ENCODE data around the gene IL1RAPL1. TPM values are rescaled to one million over a fixed set of nuclear protein-coding genes. Genes with fewer than 3 reads are reported as not detected.

IL1RAPL1 gene
- total RNA-seq, 1 donor from 2014 or later: not detected

DNA sequence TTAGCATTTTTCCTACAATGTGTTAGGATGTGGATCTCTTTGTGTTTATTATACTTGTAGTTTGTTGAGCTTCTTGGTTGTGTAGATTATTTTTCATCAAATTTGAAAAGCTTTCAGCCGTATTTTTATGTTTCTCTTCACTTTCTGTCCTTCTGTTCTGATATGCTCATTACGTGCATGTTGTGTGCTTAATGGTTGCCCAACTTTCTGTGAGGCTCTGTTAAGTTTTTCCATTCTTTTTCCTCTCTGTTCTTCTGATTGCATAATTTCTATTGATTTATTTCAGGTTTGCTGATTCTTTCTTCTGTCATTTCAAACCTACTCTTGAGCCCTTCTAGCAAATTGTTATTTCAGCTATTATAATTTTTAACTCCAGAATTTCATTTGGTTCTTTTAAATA lies 478.2 kb downstream of the IL1RAPL1 start:
- no peak overlapping the region for H3K27ac ChIP-seq
- no peaks in the 10 kb centered on the region for H3K4me1 ChIP-seq
- H3K9me3 ChIP-seq: peaks cover 0 to 4% of the 10 kb centered on the region in 2 donors
- H3K36me3 ChIP-seq: no peaks in the 10 kb centered on the region
- H3K27me3 ChIP-seq: no peaks in the 10 kb centered on the region
- TF ChIP-seq, protein P1, sequence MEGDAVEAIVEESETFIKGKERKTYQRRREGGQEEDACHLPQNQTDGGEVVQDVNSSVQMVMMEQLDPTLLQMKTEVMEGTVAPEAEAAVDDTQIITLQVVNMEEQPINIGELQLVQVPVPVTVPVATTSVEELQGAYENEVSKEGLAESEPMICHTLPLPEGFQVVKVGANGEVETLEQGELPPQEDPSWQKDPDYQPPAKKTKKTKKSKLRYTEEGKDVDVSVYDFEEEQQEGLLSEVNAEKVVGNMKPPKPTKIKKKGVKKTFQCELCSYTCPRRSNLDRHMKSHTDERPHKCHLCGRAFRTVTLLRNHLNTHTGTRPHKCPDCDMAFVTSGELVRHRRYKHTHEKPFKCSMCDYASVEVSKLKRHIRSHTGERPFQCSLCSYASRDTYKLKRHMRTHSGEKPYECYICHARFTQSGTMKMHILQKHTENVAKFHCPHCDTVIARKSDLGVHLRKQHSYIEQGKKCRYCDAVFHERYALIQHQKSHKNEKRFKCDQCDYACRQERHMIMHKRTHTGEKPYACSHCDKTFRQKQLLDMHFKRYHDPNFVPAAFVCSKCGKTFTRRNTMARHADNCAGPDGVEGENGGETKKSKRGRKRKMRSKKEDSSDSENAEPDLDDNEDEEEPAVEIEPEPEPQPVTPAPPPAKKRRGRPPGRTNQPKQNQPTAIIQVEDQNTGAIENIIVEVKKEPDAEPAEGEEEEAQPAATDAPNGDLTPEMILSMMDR (IDR thresholded peaks at IDR 0.05): no peak
- no peak for DNase-seq (ENCODE audit: low spot score in 2 of 2)
- intact Hi-C loops (cut with DNase I): no loop called here
- H3K4me3 ChIP-seq: no peak overlapping the region

DNA sequence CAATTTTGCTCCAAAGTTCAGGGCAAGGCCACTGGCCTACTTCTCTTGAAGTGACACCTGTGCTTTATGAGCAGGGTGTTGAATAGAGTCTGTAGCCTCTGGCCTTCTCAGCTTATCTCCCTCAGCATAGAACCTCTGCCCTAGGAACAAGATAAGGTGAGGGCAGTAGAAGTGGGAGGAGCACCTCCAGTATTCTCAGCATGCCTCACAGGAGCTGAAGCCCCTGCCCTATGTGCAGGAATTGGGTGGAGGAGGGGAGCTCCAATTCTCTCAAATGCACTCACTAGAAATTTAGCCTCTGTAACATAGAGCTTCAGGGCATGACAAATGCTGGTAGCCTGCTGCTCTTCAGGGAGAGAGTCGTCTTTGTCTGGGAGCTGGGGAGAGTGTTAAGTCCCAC lies 479.3 kb downstream of the IL1RAPL1 start:
- Histone ChIP-seq H3K4me1 (no peaks in the 10 kb centered on the region), H3K27ac (no peak overlapping the region), H3K36me3 (no peaks in the 10 kb centered on the region), H3K4me3 (no peak overlapping the region), H3K9me3 (peaks cover 0 to 4% of the 10 kb centered on the region in 2 donors), H3K27me3 (no peaks in the 10 kb centered on the region)
- TF ChIP-seq, protein P1 (IDR thresholded peaks at IDR 0.05): no peak
- intact Hi-C loops (cut with DNase I): no loop called here
- no peak for DNase-seq (ENCODE audit: low spot score in 2 of 2)

DNA sequence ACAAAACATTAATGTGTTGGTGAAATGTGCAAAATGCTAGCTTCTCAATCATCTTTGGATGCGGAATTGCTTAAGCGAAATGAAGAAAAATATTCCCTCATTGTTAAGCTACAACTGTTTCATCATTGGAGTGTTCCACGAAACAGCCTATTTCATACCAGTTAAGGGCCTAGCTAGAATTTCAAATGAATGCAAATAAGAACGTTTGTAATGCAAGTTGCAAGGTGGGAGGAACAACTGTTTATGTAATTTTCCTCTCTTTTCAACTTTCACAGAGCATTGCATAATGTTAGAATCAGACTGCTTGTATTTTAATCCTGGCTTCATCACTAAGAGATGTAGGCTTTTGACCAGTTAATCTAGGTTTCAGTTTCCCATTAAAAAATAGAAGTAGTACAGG lies 480.1 kb downstream of the IL1RAPL1 start:
- DNase-seq (ENCODE audit: low spot score in 2 of 2): no peak
- TF ChIP-seq, protein P1 (IDR thresholded peaks at IDR 0.05): no peak
- intact Hi-C loops (cut with DNase I): no loop called here

DNA sequence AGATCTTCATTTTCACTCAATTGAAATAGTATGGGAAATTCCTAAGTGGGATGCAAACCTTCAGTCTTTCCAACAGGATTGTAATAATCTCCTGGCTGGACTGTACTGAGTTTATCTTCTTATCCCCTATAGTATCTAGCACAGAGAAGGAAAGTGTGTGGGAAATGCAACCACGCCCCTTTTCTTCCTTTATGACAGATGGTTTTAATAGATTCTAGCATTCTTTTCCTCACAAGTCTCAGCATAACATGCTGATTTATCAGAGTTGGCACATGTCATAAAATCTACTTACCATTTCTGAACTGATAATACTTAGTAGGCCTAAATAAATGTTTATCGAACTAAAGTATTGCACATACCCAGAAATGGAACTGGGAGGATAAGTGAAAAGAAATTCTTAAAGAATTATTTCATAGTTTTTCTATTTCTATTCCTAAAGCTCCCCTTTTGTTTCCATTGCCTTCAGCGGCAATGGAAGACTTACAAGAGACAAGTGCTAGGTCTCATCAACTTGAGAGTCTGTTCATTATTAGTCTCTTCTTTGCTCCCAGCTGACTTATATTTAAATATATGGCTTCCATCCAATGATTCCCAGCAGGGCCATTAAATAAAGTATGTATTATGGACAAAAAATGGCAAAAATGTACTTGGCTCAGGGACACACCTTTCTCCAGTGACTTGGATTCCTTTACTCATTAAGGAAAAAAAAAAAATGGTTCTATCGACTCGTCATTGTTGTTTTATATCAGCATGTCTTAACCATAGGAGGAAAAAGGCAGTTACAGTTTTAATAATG lies 484.5 kb downstream of the IL1RAPL1 start:
- TF ChIP-seq, protein P1 (IDR thresholded peaks at IDR 0.05): no peak
- no peaks in the 10 kb centered on the region for H3K36me3 ChIP-seq
- no peaks in the 10 kb centered on the region for H3K4me1 ChIP-seq
- intact Hi-C loops (cut with DNase I): no loop called here
- H3K4me3 ChIP-seq: no peak overlapping the region
- no peaks in the 10 kb centered on the region for H3K27me3 ChIP-seq
- no peak for DNase-seq (ENCODE audit: low spot score in 2 of 2)
- no peak overlapping the region for H3K27ac ChIP-seq
- H3K9me3 ChIP-seq: no peaks in the 10 kb centered on the region

More for the DNA sequence above, 480.1 kb downstream of the IL1RAPL1 start:
- Histone ChIP-seq H3K4me1 (no peaks in the 10 kb centered on the region), H3K9me3 (peaks cover 0 to 4% of the 10 kb centered on the region in 2 donors), H3K27me3 (no peaks in the 10 kb centered on the region), H3K4me3 (no peak overlapping the region), H3K27ac (no peak overlapping the region), H3K36me3 (no peaks in the 10 kb centered on the region)

DNA sequence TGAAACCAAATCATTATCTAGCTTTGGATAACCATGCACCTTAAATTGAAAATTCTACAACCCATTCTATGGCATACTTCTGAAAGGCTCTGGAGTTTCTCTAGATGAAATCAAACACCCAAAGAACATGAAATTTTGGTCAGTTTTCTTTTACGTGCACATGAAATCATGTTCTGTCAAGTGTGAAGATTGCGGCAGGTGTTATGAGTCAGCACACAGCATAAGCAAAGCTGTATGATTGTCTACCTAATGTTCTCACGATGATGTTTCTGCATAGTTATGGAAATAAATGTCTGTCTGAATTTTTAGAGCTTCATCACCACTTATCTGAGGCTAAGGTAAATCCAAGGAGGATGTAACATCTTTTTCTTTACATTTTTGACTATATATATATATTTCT lies 495.3 kb downstream of the IL1RAPL1 start:
- Histone ChIP-seq H3K27ac (no peak overlapping the region), H3K36me3 (no peaks in the 10 kb centered on the region), H3K9me3 (no peaks in the 10 kb centered on the region), H3K27me3 (no peaks in the 10 kb centered on the region), H3K4me1 (no peaks in the 10 kb centered on the region), H3K4me3 (no peak overlapping the region)
- TF ChIP-seq, protein P1 (IDR thresholded peaks at IDR 0.05): no peak
- intact Hi-C loops (cut with DNase I): no loop called here
- DNase-seq (ENCODE audit: low spot score in 2 of 2): no peak
